HG02571 (cell line): ENCODE measurements around the gene FXR2.
"Not testable (repeated sequence)": the region's sequence is repeated elsewhere in the genome, so short reads cannot be mapped to it uniquely, and the experiment has no call there.

ENCODE experiments used
- ATAC-seq: cut with Tn5 transposase; IDR thresholded peaks from one replicate; pipeline ENCODE4 v1.9.1; 2021; ENCODE audit warnings: mild to moderate bottlenecking, moderate library complexity; ENCODE audit not compliant: unreplicated experiment

FXR2 gene

GRCh38 chr17:7629939-7630571 lies 15.4 kb upstream of the FXR2 start, which contains the start of gene SHBG:
SHBG (plus strand) TSS chr17:7630135; CDS start chr17:7630173, 38 bp downstream.
- ATAC-seq: no peak

- ATAC-seq: peak; percentile 88
Observed at GRCh38 chr17:7627250-7628121, 12.8 kb upstream of the FXR2 start, which contains the start of gene SAT2. SAT2 (minus strand) TSS chr17:7627821; CDS start chr17:7627635, 186 bp downstream.

GRCh38 chr17:7626956-7627249 lies 12.2 kb upstream of the FXR2 start:
- ATAC-seq: no peak

- no peak for ATAC-seq
Observed at GRCh38 chr17:7626307-7626706, 11.6 kb upstream of the FXR2 start.

GRCh38 chr17:7625749-7626148 lies 11.1 kb upstream of the FXR2 start:
- not testable (repeated sequence) for ATAC-seq

- no peak for ATAC-seq
Observed at GRCh38 chr17:7623661-7624060, 9.0 kb upstream of the FXR2 start.

- no peak for ATAC-seq
Observed at GRCh38 chr17:7620835-7621234, 6.1 kb upstream of the FXR2 start.

GRCh38 chr17:7618608-7619007 lies 3.9 kb upstream of the FXR2 start:
- ATAC-seq: no peak

GRCh38 chr17:7615265-7615747 lies 609 bp upstream of the FXR2 start:
- ATAC-seq: no peak

GRCh38 chr17:7613769-7614424 lies 800 bp downstream of the FXR2 start:
- no peak for ATAC-seq

- ATAC-seq: no peak
Observed at GRCh38 chr17:7612294-7612640, 2.4 kb downstream of the FXR2 start.

- no peak for ATAC-seq
Observed at GRCh38 chr17:7611635-7612293, 2.9 kb downstream of the FXR2 start.

GRCh38 chr17:7610641-7611040 lies 4.1 kb downstream of the FXR2 start:
- ATAC-seq: no peak

GRCh38 chr17:7606280-7606679 lies 8.4 kb downstream of the FXR2 start:
- ATAC-seq: no peak

- ATAC-seq: not testable (repeated sequence)
Observed at GRCh38 chr17:7597561-7597960, 17.1 kb downstream of the FXR2 start.

GRCh38 chr17:7593296-7593695 lies 21.4 kb downstream of the FXR2 start:
- no peak for ATAC-seq

- ATAC-seq: no peak
Observed at GRCh38 chr17:7592422-7593021, 22.2 kb downstream of the FXR2 start.

GRCh38 chr17:7591596-7591995 lies 23.1 kb downstream of the FXR2 start:
- no peak for ATAC-seq

- no peak for ATAC-seq
Observed at GRCh38 chr17:7590743-7591142, 24.0 kb downstream of the FXR2 start.

- no peak for ATAC-seq
Observed at GRCh38 chr17:7589891-7590691, 24.6 kb downstream of the FXR2 start, which contains the start of gene SOX15. SOX15 (minus strand) TSS chr17:7590094; CDS start chr17:7589676, 418 bp downstream.
